Astrocyte (in vitro differentiated cells and primary cell): Measurements from ENCODE around the gene CCDC194. TPM values are rescaled to one million over a fixed set of nuclear protein-coding genes. Genes with fewer than 3 reads are reported as not detected.

Experiments used
- DNase-seq: peaks from one replicate; pipeline ENCODE4 v3.0.0-alpha.2; 2010; ENCODE audit warnings: low read depth
- FAIRE-seq: peaks from 2 replicates; lab custom pipeline; 2011; peaks lifted over from hg19 to GRCh38; lab: Jason Lieb, UNC
- H2AFZ ChIP-seq: 2 replicates; pipeline ENCODE4 v1.6.0; 2012; ENCODE audit warnings: low read depth, low read length, inconsistent platforms
- H3K27ac ChIP-seq: 2 replicates; pipeline ENCODE4 v1.5.1; 2011; ENCODE audit warnings: low read depth, low read length, inconsistent platforms
- H3K27me3 ChIP-seq: 2 replicates; pipeline ENCODE4 v1.6.0; 2011; ENCODE audit warnings: low read length, inconsistent platforms; ENCODE audit not compliant: insufficient read depth
- H3K36me3 ChIP-seq: 2 replicates; pipeline ENCODE4 v1.5.1; 2011; ENCODE audit warnings: low read length, inconsistent platforms; ENCODE audit not compliant: insufficient read depth
- H3K4me1 ChIP-seq: 2 replicates; pipeline ENCODE4 v1.5.1; 2011; ENCODE audit warnings: low read length, inconsistent platforms; ENCODE audit not compliant: insufficient read depth
- H3K4me2 ChIP-seq: 2 replicates; pipeline ENCODE4 v1.6.0; 2012; ENCODE audit warnings: low read length, inconsistent platforms
- H3K4me3 ChIP-seq: 2 replicates; pipeline ENCODE4 v1.5.1; 2011; ENCODE audit warnings: low read depth, mild to moderate bottlenecking, low read length, inconsistent platforms; ENCODE audit not compliant: insufficient read depth
- H3K79me2 ChIP-seq: 2 replicates; pipeline ENCODE4 v1.6.0; 2012; ENCODE audit warnings: mild to moderate bottlenecking, low read length, inconsistent platforms; ENCODE audit not compliant: insufficient read depth
- H3K9ac ChIP-seq: 2 replicates; pipeline ENCODE4 v1.6.0; 2012; ENCODE audit warnings: mild to moderate bottlenecking, low read length, inconsistent platforms
- H3K9me3 ChIP-seq: 2 replicates; pipeline ENCODE4 v1.5.1; 2012; ENCODE audit warnings: low read depth, mild to moderate bottlenecking, low read length, inconsistent platforms; ENCODE audit not compliant: insufficient read depth
- H4K20me1 ChIP-seq: 2 replicates; pipeline ENCODE4 v1.6.0; 2012; ENCODE audit warnings: low read length, inconsistent platforms; ENCODE audit not compliant: insufficient read depth
- H3K27ac Mint-ChIP-seq: one replicate; pipeline ENCODE4 v1.8.0; 2021; ENCODE audit warnings: mild to moderate bottlenecking, mixed read lengths; ENCODE audit not compliant: unreplicated experiment
- H3K27me3 Mint-ChIP-seq: one replicate; pipeline ENCODE4 v1.8.0; 2021; ENCODE audit warnings: low read depth, mixed read lengths; ENCODE audit not compliant: unreplicated experiment
- H3K36me3 Mint-ChIP-seq: one replicate; pipeline ENCODE4 v1.8.0; 2021; ENCODE audit warnings: low read depth, mixed read lengths; ENCODE audit not compliant: unreplicated experiment
- H3K4me1 Mint-ChIP-seq: one replicate; pipeline ENCODE4 v1.8.0; 2021; ENCODE audit warnings: low read depth, mixed read lengths; ENCODE audit not compliant: unreplicated experiment
- H3K4me3 Mint-ChIP-seq: one replicate; pipeline ENCODE4 v1.8.0; 2021; ENCODE audit warnings: mild to moderate bottlenecking, moderate library complexity, mixed read lengths; ENCODE audit not compliant: unreplicated experiment
- H3K9me3 Mint-ChIP-seq: one replicate; pipeline ENCODE4 v1.8.0; 2021; ENCODE audit warnings: mild to moderate bottlenecking, mixed read lengths; ENCODE audit not compliant: unreplicated experiment
- EZH2 ChIP-seq: IDR thresholded peaks from 2 replicates; pipeline ENCODE4 v1.6.1; 2012; ENCODE audit warnings: mild to moderate bottlenecking, low read length, inconsistent platforms; ENCODE audit not compliant: insufficient read depth
- total RNA-seq: library from RNA; stranded (reverse); gene quantifications from 2 replicates; pipeline ENCODE4 v1.2.1, GENCODE V29; 2021
- TF ChIP-seq, protein P1 (sequence below): IDR thresholded peaks from 2 replicates; pipeline ENCODE4 v1.5.1; 2011; ENCODE audit warnings: low read depth, mild to moderate bottlenecking, inconsistent platforms, low read length, moderate library complexity; ENCODE audit not compliant: insufficient read depth

Gene CCDC194
- total RNA-seq, 1 donor from 2014 or later: 14.1 TPM

DNA sequence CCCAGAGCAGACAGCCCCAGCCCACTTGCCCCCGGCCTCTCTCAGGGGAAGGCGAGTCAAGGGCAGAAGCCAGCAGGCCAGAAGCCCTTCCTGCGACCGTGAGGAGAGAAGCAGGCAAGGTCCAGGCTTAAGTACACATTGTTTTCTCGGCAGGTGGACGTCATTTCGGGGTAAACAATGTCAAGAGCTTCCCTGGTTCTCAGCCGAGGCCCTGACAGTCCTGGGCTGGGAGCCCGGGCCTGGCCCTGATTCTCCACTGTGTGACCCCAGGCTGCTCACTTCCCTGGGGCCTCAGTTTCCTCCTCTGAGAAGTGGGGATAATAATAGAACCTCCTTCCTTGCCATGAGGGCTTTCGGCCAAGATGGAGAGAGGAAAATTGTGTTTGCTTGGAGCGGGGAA is 36.3 kb downstream of the CCDC194 start:
- H3K9ac ChIP-seq: no peak overlapping the region
- no peaks in the 10 kb centered on the region for H3K4me1 Mint-ChIP-seq
- no peaks in the 10 kb centered on the region for H4K20me1 ChIP-seq
- H3K9me3 Mint-ChIP-seq: peaks cover 5% of the 10 kb centered on the region
- peaks cover 8% of the 10 kb centered on the region for H3K4me1 ChIP-seq
- H3K27me3 ChIP-seq: no peaks in the 10 kb centered on the region
- H3K36me3 ChIP-seq: no peaks in the 10 kb centered on the region
- H3K27ac ChIP-seq: no peak overlapping the region
- DNase-seq (no peak), FAIRE-seq (no peak)
- H3K9me3 ChIP-seq: no peaks in the 10 kb centered on the region
- no peak for TF ChIP-seq EZH2
- TF ChIP-seq, protein P1, sequence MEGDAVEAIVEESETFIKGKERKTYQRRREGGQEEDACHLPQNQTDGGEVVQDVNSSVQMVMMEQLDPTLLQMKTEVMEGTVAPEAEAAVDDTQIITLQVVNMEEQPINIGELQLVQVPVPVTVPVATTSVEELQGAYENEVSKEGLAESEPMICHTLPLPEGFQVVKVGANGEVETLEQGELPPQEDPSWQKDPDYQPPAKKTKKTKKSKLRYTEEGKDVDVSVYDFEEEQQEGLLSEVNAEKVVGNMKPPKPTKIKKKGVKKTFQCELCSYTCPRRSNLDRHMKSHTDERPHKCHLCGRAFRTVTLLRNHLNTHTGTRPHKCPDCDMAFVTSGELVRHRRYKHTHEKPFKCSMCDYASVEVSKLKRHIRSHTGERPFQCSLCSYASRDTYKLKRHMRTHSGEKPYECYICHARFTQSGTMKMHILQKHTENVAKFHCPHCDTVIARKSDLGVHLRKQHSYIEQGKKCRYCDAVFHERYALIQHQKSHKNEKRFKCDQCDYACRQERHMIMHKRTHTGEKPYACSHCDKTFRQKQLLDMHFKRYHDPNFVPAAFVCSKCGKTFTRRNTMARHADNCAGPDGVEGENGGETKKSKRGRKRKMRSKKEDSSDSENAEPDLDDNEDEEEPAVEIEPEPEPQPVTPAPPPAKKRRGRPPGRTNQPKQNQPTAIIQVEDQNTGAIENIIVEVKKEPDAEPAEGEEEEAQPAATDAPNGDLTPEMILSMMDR: no peak
- H3K36me3 Mint-ChIP-seq: peaks cover 3% of the 10 kb centered on the region
- no peaks in the 10 kb centered on the region for H3K79me2 ChIP-seq
- H3K4me3 Mint-ChIP-seq: no peak overlapping the region
- no peak overlapping the region for H3K4me2 ChIP-seq
- H3K4me3 ChIP-seq: no peak overlapping the region
- no peak overlapping the region for H2AFZ ChIP-seq
- H3K27me3 Mint-ChIP-seq: peaks cover 30% of the 10 kb centered on the region
- H3K27ac Mint-ChIP-seq: no peak overlapping the region

DNA sequence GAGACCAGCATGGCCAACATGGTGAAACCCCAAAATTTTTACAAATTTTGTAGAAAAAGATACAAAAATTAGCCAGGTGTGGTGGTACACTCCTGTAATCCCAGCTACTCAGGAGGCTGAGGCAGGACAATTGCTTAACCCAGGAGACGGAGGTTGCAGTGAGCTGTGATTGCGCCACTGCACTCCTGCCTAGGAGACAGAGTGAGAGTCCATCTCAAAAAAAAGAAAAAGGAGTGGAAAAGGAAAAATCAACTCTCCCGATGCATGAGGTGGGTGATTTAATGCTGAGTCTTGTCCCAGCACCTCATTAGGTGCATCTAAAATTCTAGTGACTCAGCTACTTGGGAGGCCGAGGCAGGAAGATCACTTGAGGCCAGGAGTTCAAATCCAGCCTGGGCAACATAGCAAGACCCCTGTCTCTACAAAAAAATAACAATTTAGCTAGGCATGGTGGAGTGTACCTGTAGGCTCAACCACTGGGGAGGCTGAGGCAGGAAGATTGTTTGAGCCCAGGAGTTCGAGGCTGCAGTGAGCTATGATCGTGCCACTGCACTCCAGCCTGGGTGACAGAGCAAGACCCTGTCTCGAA is 36.8 kb downstream of the CCDC194 start:
- no peak for FAIRE-seq
- TF ChIP-seq EZH2: no peak
- H3K4me3 ChIP-seq: no peak overlapping the region
- DNase-seq: no peak
- Mint-ChIP-seq H3K27ac (no peak overlapping the region), H3K9me3 (peaks cover 5% of the 10 kb centered on the region), H3K36me3 (peaks cover 3% of the 10 kb centered on the region), H3K4me1 (no peaks in the 10 kb centered on the region), H3K4me3 (no peak overlapping the region), H3K27me3 (peaks cover 28% of the 10 kb centered on the region)
- no peaks in the 10 kb centered on the region for H3K27me3 ChIP-seq
- H3K4me2 ChIP-seq: no peak overlapping the region
- no peaks in the 10 kb centered on the region for H3K9me3 ChIP-seq
- no peaks in the 10 kb centered on the region for H3K79me2 ChIP-seq
- no peaks in the 10 kb centered on the region for H4K20me1 ChIP-seq
- no peaks in the 10 kb centered on the region for H3K36me3 ChIP-seq
- no peak overlapping the region for H3K9ac ChIP-seq
- H3K27ac ChIP-seq: no peak overlapping the region
- no peak overlapping the region for H2AFZ ChIP-seq
- peaks cover 8% of the 10 kb centered on the region for H3K4me1 ChIP-seq

DNA sequence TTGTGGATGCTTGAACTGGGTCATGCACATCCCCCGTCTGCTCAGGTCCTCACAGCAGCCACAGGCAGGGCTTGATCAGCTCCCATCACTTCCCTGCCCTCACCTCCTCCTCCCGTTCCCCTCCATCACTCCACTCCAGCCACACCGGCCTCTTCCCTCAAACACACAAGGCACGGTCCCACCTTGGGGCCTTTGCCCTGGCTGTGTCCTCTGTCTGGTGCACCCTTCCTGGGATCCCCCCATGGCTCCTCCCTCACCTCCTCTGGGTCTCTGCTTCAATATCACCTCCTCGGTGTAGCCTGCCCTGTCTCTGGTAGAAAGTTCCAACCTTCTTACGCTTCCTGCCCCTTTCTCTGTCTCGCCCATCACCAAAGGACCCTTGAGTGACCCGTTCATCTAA is 40.6 kb downstream of the CCDC194 start:
- Mint-ChIP-seq H3K4me3 (peak overlapping the region; percentile 40), H3K36me3 (no peaks in the 10 kb centered on the region), H3K27ac (peak overlapping the region; percentile 89), H3K4me1 (peaks cover 3% of the 10 kb centered on the region), H3K27me3 (peaks cover 16% of the 10 kb centered on the region), H3K9me3 (peaks cover 4% of the 10 kb centered on the region)
- H3K4me3 ChIP-seq: no peak overlapping the region
- peaks cover 12% of the 10 kb centered on the region for H3K4me1 ChIP-seq
- no peak for TF ChIP-seq EZH2
- TF ChIP-seq, protein P1: no peak
- FAIRE-seq: no peak
- H3K36me3 ChIP-seq: no peaks in the 10 kb centered on the region
- no peak overlapping the region for H3K4me2 ChIP-seq
- DNase-seq: no peak
- no peaks in the 10 kb centered on the region for H3K9me3 ChIP-seq
- no peaks in the 10 kb centered on the region for H4K20me1 ChIP-seq
- H3K9ac ChIP-seq: no peak overlapping the region
- no peak overlapping the region for H3K27ac ChIP-seq
- no peaks in the 10 kb centered on the region for H3K79me2 ChIP-seq
- no peaks in the 10 kb centered on the region for H3K27me3 ChIP-seq
- H2AFZ ChIP-seq: no peak overlapping the region
